Measurements from ENCODE around the gene SELENON.

Gene SELENON

GRCh38 chr1:25771221-25772114 is 28.5 kb upstream of the SELENON start:
- DNase-seq (ENCODE audit: low read depth), result no peak

DNA sequence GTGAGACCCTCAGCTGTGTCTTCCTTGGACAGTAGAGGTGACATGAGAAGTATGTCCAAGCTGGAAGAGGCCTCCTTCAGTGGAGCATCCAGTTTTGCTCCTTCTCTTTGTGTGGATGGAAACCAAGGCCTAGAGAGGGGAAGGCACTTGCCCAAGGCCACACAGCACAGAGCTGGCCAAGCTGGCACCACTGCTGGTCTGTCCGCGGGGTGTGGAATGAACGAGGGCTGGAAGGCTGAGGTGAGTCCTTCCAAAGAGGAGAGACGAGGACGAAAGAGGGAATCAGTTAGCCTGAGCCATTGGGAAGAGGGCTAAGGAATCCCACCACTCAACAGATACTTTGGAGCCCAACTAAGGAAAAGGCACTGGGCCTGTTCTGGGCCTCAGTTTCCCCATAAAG is 27.8 kb upstream of the SELENON start:
- no peak for DNase-seq (ENCODE audit: low read depth)

DNA sequence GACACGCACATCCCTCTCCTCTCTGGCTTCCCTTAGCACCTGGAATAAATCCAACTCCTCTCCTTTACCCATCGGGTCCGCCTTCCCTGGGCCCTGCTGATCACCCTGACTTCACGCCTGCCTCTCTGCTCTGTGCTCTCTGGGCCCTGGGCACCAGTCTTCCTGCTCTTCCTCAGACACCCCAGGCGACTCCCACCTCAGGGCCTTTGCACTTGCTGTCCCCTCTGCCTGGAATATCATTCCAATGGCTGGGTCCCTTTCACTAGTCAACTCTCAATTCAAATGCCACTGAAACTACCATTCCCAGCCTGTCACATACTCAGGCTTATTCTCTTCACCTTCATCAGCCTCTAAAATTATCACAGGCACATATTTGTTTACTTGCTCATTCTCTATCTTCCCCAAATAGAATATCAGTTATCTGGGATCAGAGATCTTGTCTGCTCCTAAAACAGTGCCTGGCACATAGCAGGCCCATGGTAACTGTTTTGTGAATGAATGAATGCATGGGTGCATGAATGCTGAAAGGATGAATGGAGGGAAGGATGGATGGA is 27.2 kb upstream of the SELENON start:
- no peak for DNase-seq (ENCODE audit: low read depth)

GRCh38 chr1:25773441-25774125 is 26.4 kb upstream of the SELENON start:
- no peak for DNase-seq (ENCODE audit: low read depth)

DNA sequence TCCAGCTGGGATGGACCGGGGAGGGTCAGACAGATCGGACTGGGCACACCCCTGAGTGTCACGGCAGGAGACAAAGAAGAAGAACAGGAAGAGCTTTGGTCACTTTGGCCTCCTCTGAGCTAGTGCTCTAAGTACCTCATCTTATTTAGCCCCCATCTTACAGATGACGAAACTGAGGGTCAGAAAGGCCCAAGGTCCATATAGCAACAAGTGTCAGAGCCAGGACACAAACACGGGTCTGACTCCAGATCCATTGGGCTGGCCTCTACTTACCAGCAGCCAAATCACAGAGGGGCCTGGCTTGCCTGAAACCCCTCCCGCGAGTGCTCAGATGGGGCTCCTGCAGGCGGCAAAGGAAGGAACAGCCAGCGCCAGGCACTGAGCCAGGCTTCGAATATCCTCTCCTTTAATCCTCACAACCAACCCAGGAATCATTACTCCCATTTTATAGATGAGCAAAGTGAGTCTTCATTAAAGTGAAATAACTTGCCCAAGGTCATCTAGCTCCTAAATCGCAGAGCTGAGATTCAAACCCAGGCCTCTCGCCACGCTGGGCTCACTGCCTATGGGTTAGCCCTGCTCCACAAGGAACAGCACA is 25.7 kb upstream of the SELENON start:
- DNase-seq (ENCODE audit: low read depth), result no peak

DNA sequence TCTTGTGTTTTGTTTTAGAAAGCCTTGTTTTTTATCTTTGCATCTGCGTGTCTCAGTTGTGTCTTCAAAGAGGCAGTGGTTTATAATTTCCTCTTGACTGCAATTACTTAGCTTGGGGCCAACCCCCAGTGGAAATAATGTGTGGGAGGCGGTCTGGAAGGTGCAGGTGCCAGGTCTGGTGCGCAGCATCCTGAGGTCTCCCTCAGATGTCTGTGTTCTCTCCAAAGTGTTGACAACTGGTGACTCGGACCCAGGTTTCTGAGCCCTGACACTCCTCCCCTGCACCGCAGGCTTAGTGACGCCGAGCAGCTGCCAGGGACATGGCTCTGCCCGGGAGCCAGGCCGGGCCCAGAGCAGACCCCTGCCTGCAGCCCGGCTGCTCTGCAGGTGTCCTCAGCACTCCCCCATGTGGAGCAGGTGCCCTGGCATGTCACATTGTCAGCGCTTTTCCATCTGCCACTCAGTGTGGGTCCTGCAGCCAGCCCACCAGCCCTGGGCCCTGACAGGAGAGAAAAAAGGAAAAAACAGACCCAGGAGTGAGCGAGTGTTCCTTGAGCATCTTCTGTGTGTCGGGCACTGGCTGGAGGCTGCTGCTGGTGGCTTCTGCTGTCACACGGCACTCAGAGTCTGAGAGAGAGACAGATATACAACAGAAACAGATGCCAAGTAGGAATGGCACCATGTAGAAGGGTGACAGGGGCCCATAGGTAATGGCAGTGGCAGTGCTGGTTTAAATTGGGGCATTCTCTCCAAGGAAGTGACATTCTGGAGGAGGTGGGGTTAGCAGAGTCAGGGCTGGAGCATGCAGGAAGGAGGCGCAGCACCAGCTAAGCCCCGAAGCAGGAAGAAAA is 24.8 kb upstream of the SELENON start:
- no peak for DNase-seq (ENCODE audit: low read depth)

DNA sequence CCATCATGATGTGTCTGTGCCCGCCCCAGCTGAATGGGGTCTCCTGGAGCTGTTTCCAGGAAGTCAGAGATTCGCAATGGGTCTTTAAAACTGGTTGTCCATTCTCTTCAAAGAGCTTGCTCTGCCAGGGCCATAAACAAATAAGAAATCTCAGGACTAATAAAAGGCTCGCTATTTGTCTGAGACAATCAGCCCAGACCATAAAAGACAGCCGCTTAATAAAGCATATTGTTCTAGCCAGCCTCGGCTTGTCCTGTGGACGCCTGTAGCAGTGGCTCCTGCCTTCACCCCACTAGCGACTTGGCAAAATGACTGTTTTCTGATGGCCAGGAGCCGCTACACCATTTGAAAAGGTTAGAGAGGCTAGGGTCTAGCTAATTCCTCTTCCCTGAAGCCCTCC is 20.6 kb upstream of the SELENON start:
- DNase-seq (ENCODE audit: low read depth), result no peak

GRCh38 chr1:25779894-25780293 is 20.1 kb upstream of the SELENON start:
- DNase-seq (ENCODE audit: low read depth), result no peak

GRCh38 chr1:25780318-25781129 is 19.5 kb upstream of the SELENON start:
- DNase-seq (ENCODE audit: low read depth), result no peak

- DNase-seq (ENCODE audit: low read depth), result no peak
These were observed 18.9 kb upstream of the SELENON start for GRCh38 chr1:25781130-25781433.

DNA sequence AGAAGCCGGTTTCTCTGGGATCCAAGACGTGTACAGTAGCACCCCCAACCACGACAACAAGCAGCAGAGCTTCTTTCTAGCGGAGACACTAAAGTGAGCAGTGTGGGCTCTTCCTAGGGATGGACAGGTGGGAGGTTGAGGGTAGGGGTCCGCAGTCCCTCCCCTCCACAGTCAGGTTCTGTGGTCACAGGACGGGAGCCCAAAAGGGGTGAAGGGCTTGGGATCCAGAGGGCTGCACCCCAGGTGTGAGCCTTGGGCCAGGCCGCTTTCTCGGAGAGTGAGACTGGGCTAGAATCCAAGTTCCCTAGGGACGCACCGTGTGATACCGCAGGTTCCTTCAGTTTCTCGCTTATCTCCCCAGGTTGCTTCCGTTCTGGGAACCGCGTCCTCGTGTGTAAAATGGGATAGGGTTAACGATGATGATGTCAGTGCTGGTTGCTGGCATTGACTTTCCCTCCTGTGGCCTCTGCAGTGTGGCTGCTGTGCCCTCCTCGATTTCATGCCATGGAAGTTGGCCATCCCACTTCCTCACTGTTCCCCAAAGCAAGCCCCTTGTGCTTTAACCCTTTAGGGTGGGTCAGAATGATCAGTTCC is 17.3 kb upstream of the SELENON start:
- no peak for DNase-seq (ENCODE audit: low read depth)

- no peak for DNase-seq (ENCODE audit: low read depth)
These were observed 15.4 kb upstream of the SELENON start for GRCh38 chr1:25784575-25785051.

DNA sequence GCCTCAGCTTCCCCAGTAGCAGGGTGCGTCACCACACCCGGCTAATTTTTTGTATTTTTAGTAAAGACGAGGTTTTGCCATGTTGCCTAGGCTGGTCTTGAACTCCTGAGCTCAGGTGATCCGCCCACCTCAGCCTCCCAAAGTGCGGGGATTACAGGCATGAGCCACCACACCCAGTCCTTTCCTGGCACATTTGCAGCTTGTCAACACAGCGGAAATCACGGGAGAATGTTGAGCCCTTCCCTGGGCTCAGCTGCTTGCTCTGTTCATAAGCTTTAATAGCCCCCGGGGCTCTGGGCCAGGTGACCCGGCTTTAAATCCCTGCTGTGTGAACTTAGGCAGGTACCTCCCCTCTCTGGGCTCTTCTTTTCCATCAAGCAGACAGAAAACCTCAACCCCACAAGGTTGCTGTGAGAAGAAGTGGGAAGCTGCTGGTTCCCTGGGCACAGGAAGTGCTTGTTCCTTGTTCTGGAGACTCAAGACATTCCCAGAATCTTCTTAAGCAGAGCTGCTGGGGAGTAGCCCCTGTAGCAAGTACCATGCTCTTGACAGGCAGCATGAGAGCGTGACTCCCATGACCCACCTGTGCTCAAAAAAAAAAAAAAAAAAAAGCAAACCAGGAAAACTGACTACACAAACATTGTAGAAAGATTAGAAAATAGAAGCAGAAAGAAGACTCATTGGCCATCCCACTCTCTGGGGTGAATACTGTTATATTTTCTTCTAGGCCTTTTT is 14.5 kb upstream of the SELENON start:
- no peak for DNase-seq (ENCODE audit: low read depth)

GRCh38 chr1:25786887-25787759 is 12.9 kb upstream of the SELENON start:
- no peak for DNase-seq (ENCODE audit: low read depth)

DNA sequence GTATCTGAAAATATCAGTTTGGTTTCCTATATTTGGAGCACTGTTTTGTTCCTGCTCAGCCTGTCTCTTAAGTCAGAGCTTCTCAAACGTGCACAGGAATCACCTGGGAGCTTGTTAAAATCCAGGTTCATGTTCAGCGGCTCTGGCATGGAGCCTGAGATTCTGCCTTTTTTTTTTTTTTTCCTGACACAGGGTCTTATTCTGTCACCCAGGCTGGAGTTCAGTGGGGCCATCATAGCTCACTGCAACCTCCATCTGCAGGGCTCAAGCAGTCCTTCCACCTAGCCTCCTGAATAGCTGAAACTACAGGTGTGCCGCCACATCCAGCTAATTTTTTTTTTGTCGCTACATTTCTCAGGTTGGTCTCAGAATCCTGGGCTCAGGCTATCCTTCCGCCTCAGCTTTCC is 12.2 kb upstream of the SELENON start:
- DNase-seq (ENCODE audit: low read depth), result no peak

GRCh38 chr1:25790472-25790871 is 9.5 kb upstream of the SELENON start:
- no peak for DNase-seq (ENCODE audit: low read depth)

DNA sequence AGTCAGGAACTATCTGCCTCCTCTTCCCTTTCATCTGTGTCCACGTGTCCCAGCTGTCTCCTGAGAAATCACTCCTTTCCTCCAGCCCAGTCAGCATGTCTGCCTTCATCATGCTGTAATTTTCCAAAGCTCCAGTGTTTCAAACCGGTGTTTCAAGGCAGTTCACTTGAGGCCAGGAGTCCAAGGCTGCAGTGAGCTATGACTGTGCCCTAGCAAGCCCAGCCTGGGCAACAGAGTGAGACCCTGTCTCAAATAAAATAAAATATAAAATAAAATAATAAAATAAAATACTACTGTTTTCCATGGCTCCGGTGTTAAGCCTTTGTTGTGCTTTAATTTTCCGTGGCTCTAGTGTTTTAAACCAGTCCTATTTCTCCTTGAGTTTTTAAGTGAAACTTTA is 7.9 kb upstream of the SELENON start:
- DNase-seq (ENCODE audit: low read depth), result no peak

DNA sequence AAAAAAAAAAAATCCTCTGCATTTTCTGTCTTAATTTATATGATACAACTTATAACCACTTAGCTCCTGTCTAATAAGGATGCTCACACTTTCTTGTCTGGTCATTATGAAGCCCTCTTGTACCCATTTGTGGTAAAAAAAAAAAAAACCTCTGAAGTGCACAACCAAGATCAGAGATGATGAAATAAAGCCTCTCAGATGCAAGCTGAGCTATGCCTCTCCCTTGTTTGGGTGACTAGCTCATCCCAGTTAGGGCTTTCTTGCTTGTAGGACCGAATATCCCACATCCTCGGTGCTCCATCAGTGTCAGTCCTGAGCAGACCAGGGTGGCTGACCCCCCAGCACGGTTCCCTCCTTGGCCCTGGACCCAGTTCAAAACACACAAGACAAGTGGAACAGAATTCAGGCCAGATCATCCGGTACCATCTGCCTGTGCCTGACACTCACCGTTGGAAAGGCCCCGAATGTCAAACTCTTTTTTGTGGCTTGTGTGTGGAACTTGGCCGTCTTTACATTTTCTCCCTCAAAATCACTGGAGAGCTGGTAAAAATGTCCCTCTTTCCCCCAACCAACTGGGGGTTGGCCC is 6.3 kb upstream of the SELENON start:
- DNase-seq (ENCODE audit: low read depth), result no peak

DNA sequence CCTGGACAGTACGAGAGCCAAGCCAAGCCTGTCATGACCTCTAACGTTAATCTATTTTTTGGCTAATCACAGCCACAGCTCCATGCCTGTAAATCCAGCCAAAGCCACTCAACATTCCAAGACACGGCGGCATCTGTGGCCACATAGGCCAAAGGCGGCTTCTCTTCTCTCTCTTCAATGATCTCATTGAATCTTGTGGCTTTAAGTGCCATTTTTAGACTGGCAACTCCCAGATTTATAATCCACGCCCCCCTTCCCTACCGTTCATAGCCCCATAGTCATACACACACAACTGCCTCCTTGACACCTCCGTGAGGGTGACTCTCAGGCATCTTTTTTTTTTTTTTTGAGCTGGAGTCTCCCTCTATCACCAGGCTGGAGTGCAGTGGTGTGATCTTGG is 5.7 kb upstream of the SELENON start:
- no peak for DNase-seq (ENCODE audit: low read depth)
